Measurements from ENCODE around the gene ARMCX5.
A peak's percentile ranks its signal among the peaks of the same experiment; 100 is the strongest.

ARMCX5 gene

DNA sequence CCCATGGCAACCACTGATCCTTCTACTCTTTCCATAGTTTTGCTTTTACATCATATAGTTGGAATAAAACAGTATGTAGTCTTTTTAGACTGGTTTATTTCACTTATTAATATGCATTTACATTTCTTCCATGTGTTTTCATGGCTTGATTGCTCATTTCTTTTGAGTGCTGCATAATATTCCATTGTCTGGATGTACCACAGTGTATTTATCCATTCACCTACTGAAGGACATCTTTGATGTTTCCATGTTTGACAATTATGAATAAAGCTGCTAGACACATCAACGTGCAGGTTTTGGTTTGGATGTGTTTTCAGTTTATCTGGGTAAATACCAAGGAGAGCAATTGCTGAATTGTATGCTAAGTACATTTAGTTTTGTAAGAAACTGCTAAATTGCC is 38.2 kb downstream of the ARMCX5 start:
- H3K4me3 ChIP-seq (replicated peaks; ENCODE audit: low read depth, low read length) = no peak overlapping the region
- H3K36me3 ChIP-seq (ENCODE audit: control insufficient read depth, insufficient read depth, low read length) = no peaks in the 10 kb centered on the region
- no peak for DNase-seq (ENCODE audit: extremely low read depth, insufficient read length)
- no peaks in the 10 kb centered on the region for H3K27me3 ChIP-seq (replicated peaks; ENCODE audit: control insufficient read depth, insufficient read depth, low read length)
- TF ChIP-seq CTCF (IDR thresholded peaks at IDR 0.05; ENCODE audit: insufficient read depth, low read length, poor library complexity, severe bottlenecking) = no peak

GRCh38 chrX:102650903-102651241 is 51.6 kb downstream of the ARMCX5 start:
- Histone ChIP-seq H3K27me3 (replicated peaks; ENCODE audit: control insufficient read depth, insufficient read depth, low read length) (no peaks in the 10 kb centered on the region), H3K4me3 (replicated peaks; ENCODE audit: low read depth, low read length) (peak overlapping the region; percentile 43), H3K36me3 (ENCODE audit: control insufficient read depth, insufficient read depth, low read length) (no peaks in the 10 kb centered on the region)
- TF ChIP-seq CTCF (IDR thresholded peaks at IDR 0.05; ENCODE audit: insufficient read depth, low read length, poor library complexity, severe bottlenecking) = no peak
- DNase-seq (ENCODE audit: extremely low read depth, insufficient read length) = no peak

DNA sequence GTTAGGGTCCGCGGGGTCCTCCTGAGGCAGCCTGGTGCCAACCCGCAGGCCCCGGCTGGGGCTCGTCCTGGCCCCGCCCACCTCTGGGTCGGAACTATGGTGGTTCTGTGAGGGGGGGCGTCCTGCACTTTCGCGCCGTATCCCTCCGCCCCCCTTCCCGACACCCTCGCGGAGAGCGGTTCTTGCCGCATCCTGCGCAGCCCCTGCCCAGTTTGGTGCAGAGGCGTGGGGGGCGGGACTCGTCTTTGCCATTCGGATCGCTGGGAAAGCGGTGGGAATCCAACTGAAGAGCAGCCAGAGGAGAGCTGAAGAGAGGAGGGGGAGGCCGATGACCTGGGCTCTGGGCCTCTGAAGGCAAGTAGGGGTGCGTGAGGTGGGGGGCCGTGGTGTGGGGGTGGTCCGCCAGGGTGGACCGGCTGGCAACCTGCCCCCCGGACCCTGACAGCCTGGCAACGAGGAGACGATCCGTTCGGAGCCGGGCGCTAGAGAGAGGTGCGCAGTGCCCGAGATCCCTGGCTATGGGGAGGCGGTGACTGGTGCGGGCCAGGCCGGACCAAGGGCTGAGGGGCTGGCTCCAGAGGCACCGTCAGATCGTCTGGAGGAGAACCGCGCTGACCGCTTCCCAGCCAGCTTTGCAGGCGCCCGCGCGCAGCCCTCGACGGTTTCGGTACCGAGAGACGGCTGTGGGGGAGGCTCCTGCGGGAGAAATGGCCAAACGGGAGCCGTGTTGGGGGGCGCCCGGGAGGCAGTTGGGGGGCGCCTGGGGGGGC is 52.1 kb downstream of the ARMCX5 start, which contains the start of gene GPRASP1:
Gene GPRASP1, plus strand, starts transcription at position 242 of the 770 bp plus-strand sequence. CDS start 2,431 bp downstream, outside the sequence.
- no peaks in the 10 kb centered on the region for H3K36me3 ChIP-seq (ENCODE audit: control insufficient read depth, insufficient read depth, low read length)
- DNase-seq (ENCODE audit: extremely low read depth, insufficient read length) = no peak
- H3K4me3 ChIP-seq (replicated peaks; ENCODE audit: low read depth, low read length) = peak within 1 kb of the TSS; percentile 43
- H3K27me3 ChIP-seq (replicated peaks; ENCODE audit: control insufficient read depth, insufficient read depth, low read length) = no peaks in the 10 kb centered on the region
- no peak for TF ChIP-seq CTCF (IDR thresholded peaks at IDR 0.05; ENCODE audit: insufficient read depth, low read length, poor library complexity, severe bottlenecking)

DNA sequence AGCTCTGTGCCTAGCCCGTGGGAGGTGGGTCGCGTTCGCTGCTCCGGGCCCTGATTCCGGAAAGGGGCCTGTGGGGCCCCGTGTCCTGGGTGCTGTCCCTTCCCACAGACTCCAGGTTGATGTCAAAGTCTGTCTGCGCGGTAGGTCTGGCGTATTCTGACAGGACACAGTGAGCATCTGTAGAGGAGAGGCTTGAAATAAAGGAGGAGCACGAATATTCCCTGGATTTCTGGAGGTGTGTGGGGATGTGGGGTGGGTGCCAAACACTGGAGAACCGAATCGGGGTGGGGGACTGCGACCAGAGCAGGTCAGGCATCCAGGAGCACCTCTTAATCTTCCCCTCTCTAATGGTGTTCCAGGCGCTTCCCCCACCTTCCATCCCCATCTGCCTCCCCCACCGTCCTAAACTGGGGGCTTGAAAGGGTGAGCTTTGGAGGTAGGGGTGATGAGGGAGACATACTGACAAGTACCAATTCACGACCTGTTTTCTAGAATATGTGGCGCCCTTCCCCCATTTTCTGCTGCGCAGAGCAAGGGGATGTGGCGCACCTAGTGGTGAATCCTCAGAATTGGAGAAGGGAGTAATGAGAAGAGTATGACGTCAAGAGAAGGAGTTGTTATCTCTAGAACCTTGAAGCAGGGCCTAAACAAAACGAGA is 52.8 kb downstream of the ARMCX5 start:
- Histone ChIP-seq H3K4me3 (replicated peaks; ENCODE audit: low read depth, low read length) (no peak overlapping the region; the same call in 1 of the 2 replicates), H3K36me3 (ENCODE audit: control insufficient read depth, insufficient read depth, low read length) (no peaks in the 10 kb centered on the region), H3K27me3 (replicated peaks; ENCODE audit: control insufficient read depth, insufficient read depth, low read length) (no peaks in the 10 kb centered on the region)
- peak; percentile 44 for TF ChIP-seq CTCF (IDR thresholded peaks at IDR 0.05; ENCODE audit: insufficient read depth, low read length, poor library complexity, severe bottlenecking)
- DNase-seq (ENCODE audit: extremely low read depth, insufficient read length) = no peak
